GM13976 (cell line): Measurements from ENCODE around the gene EXOC6B.
A peak's percentile ranks its signal among the peaks of the same experiment; 100 is the strongest.

Experiments used
- DNase-seq: peaks from one replicate; pipeline ENCODE4 v3.0.0; 2012; ENCODE audit warnings: low spot score
- in situ Hi-C: fragments of 300-500 bp; cut with MboI; formaldehyde crosslinking; loops from one replicate; pipeline ENCODE4 v1.12.0; 2022; ENCODE audit warnings: low sequenced_read_pairs, mixed read lengths, inconsistent platforms; ENCODE audit not compliant: unreplicated experiment
- TF ChIP-seq, protein P1 (sequence below): IDR thresholded peaks from 2 replicates; pipeline ENCODE4 v1.5.1; 2012; ENCODE audit warnings: borderline replicate concordance, mild to moderate bottlenecking; ENCODE audit not compliant: insufficient read depth; ENCODE audit errors: extremely low read depth, missing control alignments, control extremely low read depth

Gene EXOC6B

DNA sequence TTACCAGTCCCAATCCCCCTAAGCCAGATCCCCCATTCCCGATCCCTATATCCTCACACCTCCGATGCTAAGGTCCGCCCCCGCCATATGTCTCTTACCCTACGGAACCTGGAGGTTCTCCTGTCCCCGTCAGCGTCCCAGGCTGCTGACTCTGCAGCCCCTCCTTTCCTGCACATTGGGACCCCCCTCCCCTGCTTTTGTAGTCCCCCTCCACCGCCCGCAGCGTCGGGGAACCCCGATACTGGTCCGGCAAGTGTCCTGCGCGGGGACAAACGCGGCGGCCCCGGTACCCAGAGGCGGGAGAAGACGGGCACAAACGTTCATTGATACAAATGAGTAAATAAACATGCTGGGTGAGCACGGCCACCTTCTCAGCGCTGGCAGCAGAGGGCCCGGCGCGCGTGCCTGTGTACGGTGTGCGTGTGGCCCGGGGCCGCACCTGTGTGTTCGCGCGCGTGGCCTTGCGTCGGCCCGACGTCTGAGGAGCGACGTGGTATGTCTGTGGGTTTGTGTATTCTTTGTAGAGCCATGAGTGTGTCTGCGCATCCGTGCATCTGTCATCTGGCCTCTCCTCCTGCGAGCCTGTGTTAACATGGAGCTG, 676.2 kb downstream of the EXOC6B start:
- DNase-seq, result no peak
- in situ Hi-C loops, result loop anchor here (25.0 kb wide), 2 partner anchors 588 to 612 kb away; no protein-coding TSS in a partner anchor
- TF ChIP-seq, protein P1, sequence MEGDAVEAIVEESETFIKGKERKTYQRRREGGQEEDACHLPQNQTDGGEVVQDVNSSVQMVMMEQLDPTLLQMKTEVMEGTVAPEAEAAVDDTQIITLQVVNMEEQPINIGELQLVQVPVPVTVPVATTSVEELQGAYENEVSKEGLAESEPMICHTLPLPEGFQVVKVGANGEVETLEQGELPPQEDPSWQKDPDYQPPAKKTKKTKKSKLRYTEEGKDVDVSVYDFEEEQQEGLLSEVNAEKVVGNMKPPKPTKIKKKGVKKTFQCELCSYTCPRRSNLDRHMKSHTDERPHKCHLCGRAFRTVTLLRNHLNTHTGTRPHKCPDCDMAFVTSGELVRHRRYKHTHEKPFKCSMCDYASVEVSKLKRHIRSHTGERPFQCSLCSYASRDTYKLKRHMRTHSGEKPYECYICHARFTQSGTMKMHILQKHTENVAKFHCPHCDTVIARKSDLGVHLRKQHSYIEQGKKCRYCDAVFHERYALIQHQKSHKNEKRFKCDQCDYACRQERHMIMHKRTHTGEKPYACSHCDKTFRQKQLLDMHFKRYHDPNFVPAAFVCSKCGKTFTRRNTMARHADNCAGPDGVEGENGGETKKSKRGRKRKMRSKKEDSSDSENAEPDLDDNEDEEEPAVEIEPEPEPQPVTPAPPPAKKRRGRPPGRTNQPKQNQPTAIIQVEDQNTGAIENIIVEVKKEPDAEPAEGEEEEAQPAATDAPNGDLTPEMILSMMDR, result no peak

DNA sequence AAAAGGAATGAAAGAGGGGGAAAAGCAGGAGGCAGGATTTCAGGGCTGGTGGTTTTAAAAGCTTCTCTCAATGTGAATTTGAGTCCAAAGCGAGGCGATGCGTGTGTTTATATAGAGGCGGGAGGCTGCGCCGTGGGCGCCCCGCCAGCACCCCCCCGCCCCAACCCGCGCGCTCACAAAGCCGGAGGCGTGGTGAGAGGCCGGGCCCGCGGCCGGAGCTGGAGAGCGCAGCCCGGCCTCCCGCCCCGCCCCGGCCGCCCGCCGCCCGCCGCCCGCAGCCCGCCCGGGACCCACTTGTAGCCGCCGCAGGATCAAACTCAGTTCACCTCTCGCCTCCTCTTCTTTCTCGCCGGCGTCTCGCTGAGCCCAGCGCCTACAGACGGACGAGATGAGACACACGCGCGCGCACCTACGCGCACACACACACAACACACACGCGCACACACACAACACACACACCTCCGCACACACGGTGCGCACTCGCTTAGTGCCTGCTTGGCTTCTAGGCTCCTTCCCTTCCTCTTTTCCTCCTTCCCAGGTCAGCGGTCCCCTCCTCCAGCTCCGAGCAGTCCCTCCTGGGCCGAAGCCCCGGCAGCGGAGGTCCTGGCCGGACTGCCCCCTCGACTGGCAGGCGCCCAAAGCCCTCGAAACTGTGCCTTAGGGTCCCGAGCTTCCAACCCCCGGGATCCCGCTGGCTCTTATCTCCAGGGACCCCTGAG, 676.8 kb downstream of the EXOC6B start:
- TF ChIP-seq, protein P1, result no peak
- in situ Hi-C loops, result loop anchor here (25.0 kb wide), 1 partner anchor 612 kb away; no protein-coding TSS in a partner anchor
- DNase-seq, result peak; percentile 50

DNA sequence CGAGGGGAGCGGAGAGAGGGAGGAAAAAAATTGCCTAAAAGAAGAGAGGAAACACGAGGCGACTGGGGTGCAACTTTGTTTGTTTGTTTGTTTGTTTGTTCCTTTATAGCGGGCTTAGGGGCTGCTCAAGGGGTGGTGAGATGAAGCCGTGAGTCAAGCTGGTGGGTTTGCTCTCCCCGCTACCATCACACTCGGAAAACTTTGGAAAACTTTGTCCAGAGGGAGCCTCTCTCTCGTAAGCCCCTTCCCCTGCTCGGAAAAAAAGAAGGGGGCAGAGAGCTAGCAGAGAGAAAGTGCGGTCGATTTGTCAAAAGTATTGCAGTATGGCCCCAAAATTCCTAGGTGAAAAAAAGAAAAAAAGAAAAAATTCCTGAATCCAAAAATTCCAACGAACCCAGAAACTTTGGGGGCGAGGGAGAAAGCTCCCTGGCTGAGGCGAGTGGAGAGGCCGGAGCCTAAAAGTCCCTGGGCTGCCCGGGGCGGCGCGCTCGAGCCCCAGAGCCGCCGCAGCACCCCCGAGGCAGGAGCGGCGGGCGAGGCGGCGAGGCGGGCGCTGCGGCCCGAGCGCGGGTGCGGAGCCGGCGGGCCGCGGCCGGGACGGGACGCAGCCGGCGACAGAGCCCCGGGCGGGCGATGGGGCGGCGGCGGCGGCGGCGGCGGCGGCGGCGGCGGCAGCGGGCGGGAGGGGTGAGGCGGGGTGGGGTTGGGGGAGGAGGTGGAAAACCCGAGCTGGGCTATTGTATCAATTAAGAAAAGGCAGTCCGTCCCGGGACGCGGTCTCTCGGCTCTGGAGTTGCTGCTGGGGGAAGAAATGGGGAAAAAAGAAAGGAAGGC, 677.6 kb downstream of the EXOC6B start:
- TF ChIP-seq, protein P1, result no peak
- DNase-seq, result peak; percentile 47
- in situ Hi-C loops, result loop anchor here (25.0 kb wide), 1 partner anchor 611 kb away; no protein-coding TSS in a partner anchor

DNA sequence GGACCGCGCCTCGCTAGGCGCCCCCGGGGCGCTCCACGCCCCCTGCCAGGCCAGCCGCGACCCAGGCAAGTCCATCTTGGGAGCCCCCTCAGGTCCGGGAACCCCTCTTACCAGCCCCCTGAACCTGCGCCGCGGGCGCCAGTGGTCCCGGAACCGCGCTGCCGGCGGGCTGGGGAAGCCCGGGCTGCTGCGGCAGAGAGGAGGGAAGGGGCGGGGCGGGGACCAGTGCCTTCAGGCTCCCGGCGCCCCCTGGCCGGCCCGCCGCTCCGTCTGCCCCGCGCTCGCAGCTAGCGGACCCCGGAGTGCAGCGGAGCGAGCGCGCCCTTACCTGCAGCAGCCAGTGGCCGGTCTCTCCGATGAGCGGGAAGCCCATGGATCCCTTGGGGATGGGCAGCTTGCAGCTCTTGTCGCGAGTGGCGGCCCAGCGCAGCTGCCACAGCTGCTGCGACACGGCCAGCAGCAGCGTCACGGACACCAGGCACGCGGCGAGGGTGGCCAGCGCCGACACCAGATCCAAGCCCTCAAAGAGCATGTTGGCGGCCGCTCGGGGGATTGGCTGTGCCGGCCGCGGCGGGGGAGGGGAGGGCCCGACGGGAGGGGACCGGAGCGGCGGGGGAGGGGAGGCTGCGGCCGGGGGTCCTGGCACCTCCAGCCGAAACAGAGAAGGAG, 678.4 kb downstream of the EXOC6B start, which contains the start of gene CYP26B1:
TSS of gene CYP26B1 (minus strand) at position 560 of the 669 bp plus-strand sequence. CDS start at position 532, 28 bp downstream.
- TF ChIP-seq, protein P1, result no peak
- peak; percentile 41 for DNase-seq
- in situ Hi-C loops, result loop anchor here (25.0 kb wide), 1 partner anchor 610 kb away; no protein-coding TSS in a partner anchor

DNA sequence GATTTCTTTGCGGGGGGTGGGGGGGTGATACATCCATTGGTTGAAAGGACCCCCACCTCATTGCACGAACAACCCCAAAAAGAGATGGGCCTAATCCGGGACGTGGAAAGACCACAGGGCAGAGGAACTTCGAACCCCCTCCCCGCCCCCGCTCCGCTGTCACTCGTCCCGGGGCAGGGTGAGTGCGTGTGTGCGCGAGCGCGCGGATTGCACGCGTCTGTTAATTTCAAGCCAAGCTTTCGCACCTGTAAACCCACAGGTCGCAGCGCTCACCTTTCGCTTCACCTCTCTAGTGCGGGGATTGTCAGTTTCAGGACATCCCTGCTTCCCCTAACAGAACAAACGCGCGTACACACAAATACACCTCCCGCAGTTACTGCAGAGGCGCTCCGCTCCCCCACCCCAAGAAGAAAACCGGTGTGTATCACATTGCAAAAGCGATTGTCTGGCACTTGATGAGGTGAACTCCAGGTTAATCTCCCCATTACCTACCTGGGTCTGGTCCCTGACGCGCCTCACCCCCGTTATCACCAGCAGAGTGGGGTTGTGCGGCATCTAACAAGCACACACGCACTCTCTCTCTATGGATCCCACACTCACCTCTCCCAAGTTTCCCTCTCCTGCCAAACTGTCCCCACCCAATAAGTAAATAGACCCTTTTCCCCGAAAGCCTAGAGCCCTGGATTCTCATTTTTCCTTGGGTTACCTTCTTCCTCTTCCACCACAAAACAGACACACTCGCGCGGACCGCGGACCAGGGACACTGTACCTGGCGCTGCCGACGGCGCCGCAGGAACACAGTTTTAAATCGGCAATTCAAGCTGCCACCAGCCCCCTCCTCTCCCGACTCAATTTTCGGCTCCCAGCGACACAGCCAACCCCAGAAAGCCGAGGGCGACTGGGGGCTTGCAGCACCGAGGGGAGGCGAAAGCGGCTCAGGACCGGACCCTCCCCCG, 679.2 kb downstream of the EXOC6B start:
- DNase-seq, result peak; percentile 43
- in situ Hi-C loops, result loop anchor here (25.0 kb wide), 1 partner anchor 609 kb away; no protein-coding TSS in a partner anchor
- TF ChIP-seq, protein P1, result no peak
